ENCODE data around the gene CUTA.

The CUTA gene

GRCh38 chr6:33417903-33418689 lies at the start of gene CUTA:
CUTA (minus strand) TSS chr6:33418107; CDS start chr6:33418000, 107 bp downstream.
- peak; percentile 99 for DNase-seq

GRCh38 chr6:33467091-33467490 lies 49.2 kb upstream of the CUTA start:
- no peak for DNase-seq

GRCh38 chr6:33466075-33466735 lies 48.3 kb upstream of the CUTA start:
- no peak for DNase-seq

- DNase-seq: no peak
These were observed 41.3 kb upstream of the CUTA start for GRCh38 chr6:33459226-33459625.

- DNase-seq: no peak
These were observed 40.8 kb upstream of the CUTA start for GRCh38 chr6:33458676-33459075.

- DNase-seq: no peak
These were observed 38.2 kb upstream of the CUTA start for GRCh38 chr6:33456156-33456555.

GRCh38 chr6:33455051-33455450 lies 37.1 kb upstream of the CUTA start:
- no peak for DNase-seq

- peak; percentile 97 for DNase-seq
These were observed 36.4 kb upstream of the CUTA start, which contains the start of gene ZBTB9 for GRCh38 chr6:33454009-33454946. ZBTB9 (plus strand) TSS chr6:33454576; CDS start chr6:33455101, 525 bp downstream.

- DNase-seq: no peak
These were observed 35.6 kb upstream of the CUTA start for GRCh38 chr6:33453393-33454008.

- no peak for DNase-seq
These were observed 34.6 kb upstream of the CUTA start for GRCh38 chr6:33452496-33452895.

- no peak for DNase-seq
These were observed 33.7 kb upstream of the CUTA start for GRCh38 chr6:33451606-33452005.

- no peak for DNase-seq
These were observed 32.5 kb upstream of the CUTA start for GRCh38 chr6:33450434-33450833.

GRCh38 chr6:33446356-33446755 lies 28.4 kb upstream of the CUTA start:
- no peak for DNase-seq

GRCh38 chr6:33445119-33445603 lies 27.3 kb upstream of the CUTA start:
- no peak for DNase-seq

- no peak for DNase-seq
These were observed 26.0 kb upstream of the CUTA start for GRCh38 chr6:33443619-33444504.

- no peak for DNase-seq
These were observed 25.1 kb upstream of the CUTA start for GRCh38 chr6:33443025-33443424.

- DNase-seq: no peak
These were observed 24.4 kb upstream of the CUTA start for GRCh38 chr6:33442283-33442682.

- no peak for DNase-seq
These were observed 23.6 kb upstream of the CUTA start for GRCh38 chr6:33441457-33441856.

- DNase-seq: no peak
These were observed 22.9 kb upstream of the CUTA start for GRCh38 chr6:33440649-33441309.

GRCh38 chr6:33439956-33440648 lies 22.2 kb upstream of the CUTA start:
- DNase-seq: no peak
